HuH-7 (cell line): ENCODE results near the gene PRAC2.

Experiments
- DNase-seq: peaks from one replicate; pipeline ENCODE4 v3.0.0; 2011; ENCODE audit warnings: low spot score

PRAC2 gene

DNA sequence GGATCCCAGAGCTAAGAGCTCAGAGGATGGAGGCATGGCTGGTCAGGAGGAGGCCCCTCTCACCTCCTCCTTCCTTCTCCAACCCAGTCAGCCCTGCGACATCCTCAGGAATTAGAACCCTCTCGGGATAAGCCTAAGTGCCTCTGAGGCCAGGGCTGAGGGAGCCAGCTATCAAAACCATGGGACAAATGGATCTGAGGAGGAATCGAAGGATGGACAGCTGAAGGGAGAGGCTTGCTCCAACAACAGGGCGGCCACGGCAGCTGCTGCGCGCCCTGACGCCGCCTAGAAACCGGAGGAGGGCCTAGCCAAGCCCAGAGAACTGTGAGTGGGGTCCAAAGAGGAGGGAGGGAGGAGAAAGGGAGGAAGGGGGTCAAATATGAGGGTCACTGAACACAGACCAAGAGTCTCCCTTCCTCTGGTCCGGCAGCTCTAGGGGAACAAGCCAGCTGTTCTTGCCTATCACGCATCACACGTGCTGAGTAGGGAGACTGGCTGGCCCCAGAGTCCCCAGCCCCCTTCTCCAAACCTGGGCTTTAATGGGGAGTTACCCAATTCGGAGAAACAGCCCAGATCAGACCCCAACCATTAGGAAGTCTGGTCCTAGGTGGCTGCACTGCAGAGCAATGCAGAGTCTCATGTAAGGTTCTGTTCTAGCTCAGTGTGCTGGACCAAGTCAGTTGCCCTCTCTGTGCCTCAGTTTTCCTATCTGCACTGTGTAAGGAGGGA is 11.5 kb downstream of the PRAC2 start:
- no peak for DNase-seq

DNA sequence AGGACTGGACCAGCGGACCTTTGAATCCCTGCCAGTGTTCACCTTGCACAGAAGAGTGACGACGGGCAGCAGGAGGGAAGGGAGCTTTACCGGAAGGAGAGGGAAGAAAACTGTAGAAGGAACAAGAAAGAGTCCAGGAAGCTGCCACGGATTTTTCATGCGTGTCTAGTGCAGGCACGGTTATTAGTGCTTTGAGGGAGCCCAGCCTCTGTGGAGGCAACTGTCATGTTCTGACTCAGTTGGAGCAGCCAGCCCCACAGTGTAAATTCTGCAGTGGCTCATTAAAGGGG is 12.0 kb downstream of the PRAC2 start:
- DNase-seq, result no peak

GRCh38 chr17:48737330-48738043 is 14.5 kb downstream of the PRAC2 start:
- DNase-seq, result no peak

GRCh38 chr17:48738424-48738802 is 15.4 kb downstream of the PRAC2 start:
- no peak for DNase-seq

DNA sequence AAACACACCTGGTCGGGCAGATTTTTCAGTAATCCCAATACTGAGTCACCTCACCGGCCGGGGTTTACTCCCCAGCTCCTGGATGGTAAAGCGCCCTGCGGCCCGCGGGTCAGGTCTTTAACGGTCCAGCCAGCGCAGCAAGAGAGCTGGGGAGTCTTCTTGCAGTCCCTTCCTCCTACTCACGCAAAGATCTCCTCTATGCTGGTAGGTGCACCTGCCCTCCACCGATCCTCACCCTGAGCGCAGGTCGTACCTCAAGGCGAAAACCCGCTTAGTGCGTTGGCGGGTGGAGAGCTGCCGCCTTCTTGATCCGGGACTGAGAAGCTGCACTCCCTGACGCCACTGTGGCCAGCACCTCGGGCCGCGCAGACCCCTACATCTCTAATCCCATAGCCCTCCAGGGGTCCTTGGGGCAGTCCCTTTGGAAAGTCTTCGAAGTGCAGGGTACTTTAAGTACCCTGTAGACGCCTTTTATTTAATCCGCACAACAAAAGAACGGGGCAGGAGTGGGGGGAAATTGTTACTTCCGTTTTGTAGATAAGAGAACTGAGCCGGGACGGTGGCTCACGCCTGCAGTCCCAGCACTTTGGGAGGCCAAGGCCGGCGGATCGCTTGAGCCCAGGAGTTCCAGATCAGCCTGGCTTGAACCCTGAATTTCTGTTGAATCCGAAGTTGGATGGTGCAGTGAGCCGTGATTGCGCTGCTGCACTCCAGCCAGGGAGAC is 16.0 kb downstream of the PRAC2 start:
- DNase-seq, result no peak

GRCh38 chr17:48740537-48740936 is 17.6 kb downstream of the PRAC2 start:
- no peak for DNase-seq

GRCh38 chr17:48745381-48746275 is 22.6 kb downstream of the PRAC2 start:
- no peak for DNase-seq

DNA sequence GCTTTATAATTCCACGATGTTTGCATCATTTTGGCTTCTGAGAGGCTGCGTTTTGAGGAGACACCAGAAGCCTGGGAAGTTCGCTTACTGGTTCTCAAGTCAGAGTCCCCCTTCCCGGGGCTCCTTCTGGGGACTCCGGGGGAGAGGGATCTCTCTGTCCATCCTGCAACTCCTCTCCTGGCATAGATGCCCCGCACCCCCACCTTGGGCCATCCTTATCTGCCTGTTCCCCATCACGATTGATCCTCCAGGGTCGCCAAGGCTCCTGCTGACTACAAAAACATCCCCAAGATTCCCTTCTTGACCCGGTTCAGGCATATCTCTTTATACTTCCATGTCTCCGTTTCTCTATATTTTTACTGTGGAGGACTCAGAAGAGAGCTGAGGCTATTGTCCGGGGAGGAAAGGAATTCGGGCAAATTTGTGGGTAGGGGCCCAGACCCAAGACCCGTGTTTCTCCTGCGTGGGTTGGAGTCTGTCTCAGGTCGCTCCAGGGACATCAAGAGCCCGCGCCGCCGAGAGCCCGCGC is 24.0 kb downstream of the PRAC2 start:
- no peak for DNase-seq

GRCh38 chr17:48747445-48748363 is 24.7 kb downstream of the PRAC2 start:
- DNase-seq, result no peak

GRCh38 chr17:48748718-48749566 is 26.0 kb downstream of the PRAC2 start:
- DNase-seq, result no peak

GRCh38 chr17:48749621-48750553 is 26.9 kb downstream of the PRAC2 start:
- DNase-seq, result no peak

GRCh38 chr17:48751172-48751571 is 28.2 kb downstream of the PRAC2 start:
- DNase-seq, result no peak

DNA sequence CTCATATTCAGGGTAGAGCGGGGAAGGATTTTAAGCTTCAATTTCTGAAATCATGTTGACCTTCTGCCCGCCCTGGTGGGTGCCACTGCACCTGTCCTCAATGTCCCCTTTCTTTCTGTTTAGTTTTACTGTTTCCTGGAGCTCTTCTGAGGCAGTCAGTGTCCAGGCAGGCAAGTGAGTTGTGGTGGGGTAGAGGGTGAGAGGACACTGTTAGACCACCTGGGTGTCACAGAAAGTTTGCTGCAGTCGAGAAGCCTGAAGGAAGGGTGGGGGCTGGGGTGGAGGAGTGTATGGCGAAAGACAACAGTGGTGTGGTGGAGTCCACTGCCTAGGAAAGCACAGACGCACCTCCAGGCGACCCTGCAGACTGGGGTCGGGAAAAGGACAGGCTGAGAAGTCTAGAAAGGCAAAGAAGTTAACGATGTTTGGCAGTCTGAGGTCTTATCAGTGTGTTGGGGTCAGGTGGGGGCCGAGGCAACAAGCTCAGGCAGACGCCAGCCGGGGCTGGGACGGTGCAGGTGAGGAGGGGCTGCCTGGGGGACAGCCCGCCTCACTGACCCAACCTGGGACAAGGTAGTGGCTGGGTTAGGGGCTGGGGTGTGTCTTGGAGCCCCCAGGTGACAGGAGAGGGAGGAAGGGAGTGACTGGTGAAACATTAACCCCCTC is 28.9 kb downstream of the PRAC2 start:
- no peak for DNase-seq

- no peak for DNase-seq
Measured at GRCh38 chr17:48752399-48753288, 29.7 kb downstream of the PRAC2 start.

- no peak for DNase-seq
Measured at GRCh38 chr17:48753794-48754499, 31.0 kb downstream of the PRAC2 start.

DNA sequence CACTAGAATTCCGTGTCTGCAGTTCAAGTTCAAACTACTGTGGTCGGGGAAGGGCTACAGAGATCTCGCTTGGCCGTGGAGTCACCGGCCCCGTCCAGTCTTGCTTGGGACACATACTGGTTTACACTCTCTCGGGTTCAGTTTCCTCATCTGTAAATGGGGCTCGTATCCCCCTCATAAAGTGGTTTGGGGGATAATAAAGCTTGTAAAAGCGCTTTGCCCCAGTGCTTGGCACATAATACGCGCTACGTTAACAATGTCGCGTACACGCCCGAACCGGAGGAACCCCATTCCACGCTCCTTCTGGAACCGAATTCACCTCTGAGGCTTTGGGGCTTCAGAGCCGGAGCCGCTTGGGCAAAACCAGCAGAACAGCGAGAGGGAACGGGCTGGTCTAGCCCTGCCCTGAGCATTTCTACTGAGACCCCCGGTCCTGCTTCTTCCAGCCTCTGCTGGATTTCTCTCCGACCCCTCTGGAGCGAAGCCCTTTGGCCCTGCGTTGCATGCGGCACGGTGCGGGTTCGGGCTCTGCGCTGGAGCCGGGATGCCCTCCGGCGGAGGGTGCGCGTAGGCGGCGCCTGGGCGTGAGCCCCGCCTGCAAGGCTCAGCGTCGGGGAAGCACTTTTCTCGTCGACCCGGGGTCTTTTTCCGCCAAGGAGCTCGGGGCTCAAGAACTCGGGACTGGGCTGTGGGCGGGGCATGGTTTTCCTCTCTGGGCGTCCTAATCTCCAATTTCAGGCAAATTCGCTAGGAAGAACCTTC is 31.7 kb downstream of the PRAC2 start:
- no peak for DNase-seq
